ENCODE results near the gene SH3GL3. TPM values are rescaled to one million over a fixed set of nuclear protein-coding genes. Genes with fewer than 3 reads are reported as not detected.

The SH3GL3 gene
- total and polyA plus RNA-seq, 2 of the 8 experiments (the other 6 are each of a cell fraction or from before 2014, with no cell fraction given), result 14.1 to 19.1 TPM

- TF ChIP-seq TAF7 (optimal IDR thresholded peaks at IDR 0.05; ENCODE audit: borderline replicate concordance, low read depth, low read length) (no peak), KDM1A (IDR thresholded peaks at IDR 0.05; ENCODE audit: borderline replicate concordance, low read length) (no peak), NANOG (IDR thresholded peaks at IDR 0.05; ENCODE audit: insufficient read depth, low read depth, low read length, poor library complexity, severe bottlenecking) (no peak), POU5F1 (IDR thresholded peaks at IDR 0.05; ENCODE audit: low read depth, low read length) (no peak), USF2 (IDR thresholded peaks at IDR 0.05; ENCODE audit: low read length) (no peak), MAX (IDR thresholded peaks at IDR 0.05) (no peak), RAD21 (IDR thresholded peaks at IDR 0.05 in 1 of 2, conservative IDR thresholded peaks at IDR 0.05 in 1 of 2; ENCODE audit: low read depth in 2 of 2, low read length in 2 of 2) (no peak), SP1 (IDR thresholded peaks at IDR 0.05; ENCODE audit: low read depth, low read length) (no peak)
These were observed 16.7 kb upstream of the SH3GL3 start (continued) for GRCh38 chr15:83430441-83430840.

Data from H1 (cell line).